IPS-15b (cell line): Measurements from ENCODE around the gene RBM20.
"Not testable (repeated sequence)": the region's sequence is repeated elsewhere in the genome, so short reads cannot be mapped to it uniquely, and the experiment has no call there.

ENCODE experiments used
- H3K27me3 ChIP-seq: one replicate; pipeline ENCODE4 v1.6.1; 2013; ENCODE audit warnings: low read length; ENCODE audit not compliant: control insufficient read depth, insufficient read depth
- H3K36me3 ChIP-seq: one replicate; pipeline ENCODE4 v1.6.1; 2013; ENCODE audit warnings: low read length; ENCODE audit not compliant: control insufficient read depth, insufficient read depth
- H3K4me1 ChIP-seq: one replicate; pipeline ENCODE4 v1.6.1; 2013; ENCODE audit warnings: mild to moderate bottlenecking, low read length; ENCODE audit not compliant: control insufficient read depth, insufficient read depth
- H3K4me3 ChIP-seq: one replicate; pipeline ENCODE4 v1.5.1; 2013; ENCODE audit warnings: low read depth, low read length
- H3K9ac ChIP-seq: one replicate; pipeline ENCODE4 v1.6.1; 2013; ENCODE audit warnings: low read depth, mild to moderate bottlenecking, low read length
- H3K9me3 ChIP-seq: one replicate; pipeline ENCODE4 v1.6.1; 2013; ENCODE audit warnings: mild to moderate bottlenecking, low read length; ENCODE audit not compliant: control insufficient read depth, insufficient read depth

RBM20 gene

DNA sequence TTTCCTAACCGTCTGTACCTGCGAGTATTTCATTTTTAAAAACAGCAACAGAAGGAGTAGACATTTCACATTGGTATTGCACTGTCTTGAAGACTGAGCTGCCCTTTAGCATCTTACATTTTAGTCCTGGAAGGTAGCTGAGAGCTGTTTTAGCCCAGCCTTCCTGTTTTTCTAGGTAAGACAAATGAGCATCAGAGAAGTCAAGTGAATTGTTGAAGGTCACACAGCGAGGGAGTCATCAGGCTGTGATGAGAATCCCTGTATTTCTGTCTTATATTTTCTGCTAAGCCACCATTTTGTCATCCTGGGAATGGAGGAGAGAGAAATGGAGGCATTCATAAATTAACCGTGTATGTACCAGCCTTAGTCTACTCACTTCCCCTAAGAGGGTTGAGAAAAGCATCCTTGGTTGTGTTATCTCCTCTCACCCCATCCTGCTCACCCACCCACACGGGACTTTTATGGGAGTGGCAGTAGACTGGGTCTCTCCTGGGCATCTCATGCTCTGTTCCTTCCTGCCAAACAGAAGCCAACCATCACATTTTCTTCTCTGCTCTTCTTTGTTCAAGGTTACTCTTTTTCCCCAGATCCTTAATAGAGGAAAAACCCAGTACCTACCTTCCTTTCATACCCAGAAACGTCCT, 8.5 kb downstream of the RBM20 start:
- Histone ChIP-seq H3K4me1 (peaks cover 2% of the 10 kb centered on the region), H3K36me3 (no peaks in the 10 kb centered on the region), H3K27me3 (peaks cover 5% of the 10 kb centered on the region), H3K4me3 (no peak overlapping the region), H3K9me3 (no peaks in the 10 kb centered on the region), H3K9ac (no peak overlapping the region)

DNA sequence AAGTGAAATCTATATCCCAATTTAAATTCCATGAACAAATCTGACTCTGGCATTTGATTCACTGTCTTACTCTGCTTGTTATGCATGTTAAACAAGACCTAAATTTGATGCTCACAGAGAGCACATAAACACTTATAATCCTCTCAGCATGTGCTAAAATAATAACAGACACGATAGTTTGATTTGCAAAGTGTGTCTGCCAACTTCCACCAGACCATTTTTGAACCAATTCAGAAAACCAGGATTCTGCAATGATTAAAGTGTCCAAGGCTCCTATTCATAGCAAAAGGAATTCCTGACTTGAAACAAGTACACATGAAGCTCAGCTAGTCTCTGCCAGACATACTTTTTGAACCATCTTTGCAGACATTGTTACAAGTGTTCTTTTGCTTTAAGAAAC, 11.2 kb downstream of the RBM20 start:
- no peaks in the 10 kb centered on the region for H3K4me1 ChIP-seq
- no peaks in the 10 kb centered on the region for H3K9me3 ChIP-seq
- no peak overlapping the region for H3K4me3 ChIP-seq
- H3K27me3 ChIP-seq, result no peaks in the 10 kb centered on the region
- no peak overlapping the region for H3K9ac ChIP-seq
- no peaks in the 10 kb centered on the region for H3K36me3 ChIP-seq

DNA sequence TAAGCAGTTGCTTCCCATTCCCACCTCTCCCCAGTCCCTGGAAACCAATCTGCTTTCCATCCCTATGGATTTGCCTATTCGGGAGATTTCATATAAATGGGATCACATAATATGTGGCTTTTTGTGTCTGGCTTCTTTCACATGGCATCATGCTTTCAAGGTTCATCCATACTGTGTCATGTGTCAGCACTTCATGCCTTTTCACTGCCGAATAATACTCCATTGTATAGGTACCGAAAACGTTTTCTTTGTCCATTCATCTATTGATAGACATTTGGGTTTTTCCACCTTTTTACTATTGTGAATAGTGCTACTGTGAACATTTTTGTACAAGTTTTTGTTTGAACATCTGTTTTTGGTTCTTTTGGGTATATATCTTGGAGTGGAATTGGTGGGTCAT, 12.5 kb downstream of the RBM20 start:
- no peaks in the 10 kb centered on the region for H3K4me1 ChIP-seq
- no peaks in the 10 kb centered on the region for H3K27me3 ChIP-seq
- H3K9me3 ChIP-seq, result no peaks in the 10 kb centered on the region
- no peak overlapping the region for H3K9ac ChIP-seq
- no peaks in the 10 kb centered on the region for H3K36me3 ChIP-seq
- H3K4me3 ChIP-seq, result no peak overlapping the region

DNA sequence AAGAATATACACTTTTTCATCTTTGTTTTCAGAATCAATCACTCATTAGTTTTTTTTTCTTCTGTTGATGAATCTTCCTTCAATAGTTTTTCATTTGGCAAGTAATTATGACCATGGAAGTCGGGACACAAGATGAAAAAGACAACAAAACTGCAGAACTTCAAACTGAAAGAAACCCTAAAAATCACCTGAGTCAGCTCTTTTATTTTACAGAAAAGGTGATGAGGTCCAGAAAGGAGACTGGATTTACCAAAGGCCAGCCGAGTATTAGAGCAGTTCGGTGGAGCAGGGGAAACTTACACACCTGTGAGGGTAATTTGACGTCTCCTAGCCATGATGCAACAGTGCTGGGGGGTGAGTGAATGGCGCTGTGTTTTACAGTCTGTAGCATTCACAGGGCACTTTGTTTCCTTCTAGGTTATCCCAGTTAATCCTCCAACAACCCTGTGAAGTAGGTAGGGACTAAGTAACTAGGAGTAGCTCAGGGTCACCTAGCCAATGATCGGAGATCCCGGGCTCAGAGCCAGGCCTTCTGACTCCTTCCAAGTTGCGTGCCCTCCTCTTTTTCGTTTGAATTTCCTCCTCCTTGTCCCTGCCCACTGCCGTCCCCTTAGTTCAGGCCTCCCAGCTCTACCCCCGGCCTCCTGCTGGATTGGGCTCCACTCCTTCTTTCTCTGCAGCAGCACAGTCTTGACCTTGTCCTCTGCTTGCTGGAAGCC, 14.0 kb downstream of the RBM20 start:
- no peaks in the 10 kb centered on the region for H3K9me3 ChIP-seq
- no peak overlapping the region for H3K4me3 ChIP-seq
- no peaks in the 10 kb centered on the region for H3K36me3 ChIP-seq
- H3K27me3 ChIP-seq, result no peaks in the 10 kb centered on the region
- no peaks in the 10 kb centered on the region for H3K4me1 ChIP-seq
- H3K9ac ChIP-seq, result no peak overlapping the region

DNA sequence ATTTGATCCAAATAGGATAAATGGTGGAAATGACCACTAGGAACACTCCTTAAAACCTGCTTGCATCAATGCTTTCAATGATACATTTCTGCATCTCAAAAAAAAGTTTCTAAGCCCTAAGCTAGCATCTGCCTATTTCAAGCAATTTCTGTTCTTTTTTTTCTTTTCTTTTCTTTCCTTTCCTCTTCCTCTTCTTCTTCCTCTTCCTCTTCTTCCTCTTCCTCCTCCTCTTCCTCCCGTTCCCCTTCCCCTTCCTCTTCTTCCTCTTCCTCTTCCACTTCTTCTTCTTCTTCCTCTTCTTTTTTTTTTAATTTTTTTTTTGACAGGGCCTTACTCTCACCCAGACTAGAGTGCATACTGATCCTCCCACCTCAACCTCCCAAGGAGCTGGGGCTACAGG, 15.4 kb downstream of the RBM20 start:
- H3K4me1 ChIP-seq, result no peaks in the 10 kb centered on the region
- no peaks in the 10 kb centered on the region for H3K9me3 ChIP-seq
- no peak overlapping the region for H3K9ac ChIP-seq
- H3K36me3 ChIP-seq, result no peaks in the 10 kb centered on the region
- H3K27me3 ChIP-seq, result no peaks in the 10 kb centered on the region
- no peak overlapping the region for H3K4me3 ChIP-seq

DNA sequence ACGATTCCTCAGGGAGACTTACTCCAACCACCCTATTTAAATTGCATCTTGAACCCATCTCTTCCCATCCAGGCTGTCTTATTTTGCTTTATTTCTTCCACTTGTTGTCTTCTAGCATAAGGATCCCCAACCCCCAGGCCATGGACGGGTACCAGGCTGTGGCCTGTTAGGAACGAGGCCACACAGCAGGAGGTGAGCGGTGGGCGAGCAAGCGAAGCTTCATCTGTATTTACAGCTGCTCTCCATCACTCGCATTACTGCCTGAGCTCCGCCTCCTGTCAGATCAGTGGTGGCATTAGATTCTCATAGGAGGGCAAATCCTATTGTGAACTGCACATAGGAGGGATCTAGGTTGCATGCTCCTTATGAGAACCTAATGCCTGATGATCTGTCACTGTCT, 16.2 kb downstream of the RBM20 start:
- H3K27me3 ChIP-seq, H3K4me3 ChIP-seq, H3K9ac ChIP-seq, H3K4me1 ChIP-seq, H3K9me3 ChIP-seq, H3K36me3 ChIP-seq: not testable (repeated sequence)

DNA sequence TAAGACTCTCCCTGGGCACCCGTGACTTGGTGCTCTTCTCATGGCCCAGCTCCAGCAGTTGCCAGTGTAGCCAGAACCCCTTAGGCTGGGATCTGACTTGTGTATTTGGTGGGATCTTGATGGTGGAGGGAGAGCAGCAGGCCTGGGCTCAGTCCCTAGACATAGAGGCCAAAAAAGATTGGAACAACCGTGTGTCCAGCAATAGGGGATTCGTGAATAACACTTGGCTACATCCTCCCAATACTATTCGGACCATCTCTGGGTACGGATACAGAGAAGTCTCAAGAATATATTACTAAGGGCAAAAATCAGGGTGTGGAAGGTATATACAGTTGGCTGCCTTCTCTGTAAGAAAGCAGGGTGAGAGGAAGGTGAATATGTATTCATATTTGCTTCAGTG, 17.2 kb downstream of the RBM20 start:
- Histone ChIP-seq H3K9me3 (no peaks in the 10 kb centered on the region), H3K9ac (no peak overlapping the region), H3K36me3 (no peaks in the 10 kb centered on the region), H3K4me3 (no peak overlapping the region), H3K27me3 (peaks cover 2% of the 10 kb centered on the region), H3K4me1 (no peaks in the 10 kb centered on the region)

DNA sequence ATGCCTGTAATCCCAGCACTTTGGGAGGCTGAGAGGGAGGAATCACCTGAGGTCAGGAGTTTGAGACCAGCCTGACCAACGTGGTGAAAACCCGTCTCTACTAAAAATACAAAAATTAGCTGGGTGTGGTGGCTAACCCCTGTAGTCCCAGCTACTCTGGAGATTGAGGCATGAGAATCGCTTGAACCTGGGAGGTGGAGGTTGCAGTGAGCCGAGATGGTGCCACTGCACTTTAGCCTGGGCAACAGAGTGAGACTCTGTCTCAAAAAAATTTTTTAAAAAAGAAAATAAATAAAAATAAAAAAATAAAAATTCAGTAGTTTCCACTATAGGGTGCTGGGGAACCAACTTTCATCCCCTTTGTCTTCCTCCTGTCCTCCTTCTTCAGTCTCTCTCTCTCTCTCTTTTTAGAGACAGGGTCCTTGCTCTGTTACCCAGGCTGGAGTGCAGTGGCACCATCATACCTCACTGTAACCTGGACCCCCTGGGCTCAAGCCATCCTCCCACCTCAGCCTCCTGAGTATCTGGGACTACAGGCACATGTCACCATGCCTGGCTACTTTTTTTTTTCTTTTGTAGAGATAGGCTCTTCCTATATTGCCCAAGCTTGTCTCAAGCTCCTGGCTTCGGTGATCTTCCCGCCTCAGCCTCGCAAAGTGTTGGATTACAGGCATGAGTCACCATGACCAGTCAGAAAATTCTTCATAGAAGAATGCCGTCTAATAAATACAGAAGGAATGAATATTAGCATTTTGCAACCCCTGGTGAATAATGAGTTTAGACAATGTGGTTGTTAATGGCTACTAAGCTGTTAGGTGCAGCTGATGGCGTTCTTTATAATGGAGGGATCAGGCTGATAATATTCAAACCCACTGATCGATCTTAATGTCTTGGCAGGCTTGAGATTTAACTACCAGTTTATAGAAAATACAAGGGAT, 20.6 kb downstream of the RBM20 start:
- Histone ChIP-seq H3K36me3 (no peaks in the 10 kb centered on the region), H3K4me3 (no peak overlapping the region), H3K9ac (no peak overlapping the region), H3K9me3 (no peaks in the 10 kb centered on the region), H3K27me3 (peaks cover 32% of the 10 kb centered on the region), H3K4me1 (peaks cover 14% of the 10 kb centered on the region)

DNA sequence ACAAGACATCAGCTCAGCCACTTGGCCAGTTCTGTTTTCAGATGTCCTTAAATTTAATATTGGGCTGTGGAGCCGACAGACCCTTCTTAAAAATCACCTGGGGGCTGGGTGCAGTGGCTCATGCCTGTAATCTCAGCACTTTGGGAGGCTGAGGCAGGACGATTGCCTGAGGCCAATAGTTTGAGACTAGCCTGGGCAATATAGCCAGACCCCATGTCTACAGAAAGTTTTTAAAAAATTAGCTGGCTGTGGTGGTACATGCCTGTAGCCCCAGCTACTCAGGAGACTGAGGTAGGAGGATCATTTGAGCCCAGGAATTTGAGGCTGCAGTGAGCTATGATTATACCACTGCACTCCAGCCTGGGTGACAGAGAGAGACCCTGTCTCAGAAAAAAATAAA, 22.1 kb downstream of the RBM20 start:
- H3K27me3 ChIP-seq, result peaks cover 47% of the 10 kb centered on the region
- not testable (repeated sequence) for H3K4me3 ChIP-seq
- peaks cover 14% of the 10 kb centered on the region for H3K4me1 ChIP-seq

DNA sequence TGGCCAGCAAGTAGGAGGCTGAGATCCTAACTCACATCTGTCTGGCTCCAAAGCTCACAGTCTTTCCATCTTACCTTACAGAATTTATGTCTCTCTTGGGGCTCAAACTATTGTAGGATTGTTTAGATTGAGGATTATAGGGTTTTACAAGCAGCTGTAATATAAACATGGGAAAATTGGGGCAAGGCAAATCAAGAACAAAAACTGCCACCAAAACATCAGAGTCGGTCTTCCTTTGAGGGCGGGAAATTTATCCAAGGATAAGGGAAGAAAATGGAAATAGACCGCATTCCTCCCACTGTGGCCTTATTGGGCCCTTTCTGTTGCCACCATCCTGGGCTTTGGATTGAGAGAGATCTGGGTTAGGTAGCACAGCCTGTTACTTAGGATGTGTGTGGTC, 22.5 kb downstream of the RBM20 start:
- Histone ChIP-seq H3K27me3 (peaks cover 51% of the 10 kb centered on the region), H3K36me3 (no peaks in the 10 kb centered on the region), H3K4me1 (peaks cover 14% of the 10 kb centered on the region), H3K4me3 (no peak overlapping the region), H3K9me3 (no peaks in the 10 kb centered on the region), H3K9ac (no peak overlapping the region)

More for the DNA sequence above, 22.1 kb downstream of the RBM20 start:
- H3K9ac ChIP-seq, H3K9me3 ChIP-seq, H3K36me3 ChIP-seq: not testable (repeated sequence)

DNA sequence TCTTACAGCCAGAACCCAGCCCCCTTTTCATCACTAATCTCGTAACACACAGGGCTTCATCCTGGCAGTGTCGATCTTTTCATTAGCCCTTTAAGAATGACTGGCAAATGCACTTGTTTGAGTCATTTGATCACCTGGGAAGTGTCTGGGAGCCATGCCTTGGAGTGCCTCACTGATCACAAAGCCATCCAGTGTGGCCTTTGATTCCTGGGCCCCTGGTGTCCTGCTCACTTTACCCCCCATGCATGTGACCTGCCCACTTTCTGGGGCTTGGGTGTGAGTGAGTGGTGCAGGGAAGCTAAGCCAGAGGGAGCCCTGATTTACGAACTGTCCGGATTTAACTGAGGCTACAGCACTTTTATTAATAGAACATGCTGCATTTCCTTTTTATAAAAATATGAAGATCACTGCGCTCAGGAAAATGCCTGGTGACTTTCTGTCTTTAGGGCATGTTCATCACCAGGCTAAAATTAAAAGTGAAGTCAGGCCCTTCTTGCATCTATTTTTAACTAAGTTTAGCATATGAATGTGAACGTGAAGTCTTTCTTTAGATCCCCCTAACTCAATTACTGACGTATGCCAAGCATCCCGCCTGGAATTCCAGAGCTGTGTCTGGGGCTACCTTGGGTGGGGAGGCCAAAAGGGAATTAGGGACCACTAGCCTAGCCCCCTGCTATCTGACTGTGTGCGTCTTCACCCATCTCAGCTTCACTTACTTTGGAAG, 23.6 kb downstream of the RBM20 start:
- Histone ChIP-seq H3K4me3 (peak overlapping the region; percentile 38), H3K36me3 (no peaks in the 10 kb centered on the region), H3K27me3 (peaks cover 62% of the 10 kb centered on the region), H3K4me1 (peaks cover 14% of the 10 kb centered on the region), H3K9ac (no peak overlapping the region), H3K9me3 (no peaks in the 10 kb centered on the region)
